DMS153 treated with DMSO at 0.1 percent for 48 hours (cell line): ENCODE measurements around the gene ERBB4.
"Not testable (repeated sequence)": the region's sequence is repeated elsewhere in the genome, so short reads cannot be mapped to it uniquely, and the experiment has no call there.

ENCODE experiments used
- DNase-seq: peaks from one replicate; lab custom pipeline; 2025; ENCODE audit not compliant: unreplicated experiment; lab: John Stamatoyannopoulos, UW

ERBB4 gene

GRCh38 chr2:212154477-212154878 is 384.1 kb downstream of the ERBB4 start:
- peak; percentile 79 for DNase-seq

DNA sequence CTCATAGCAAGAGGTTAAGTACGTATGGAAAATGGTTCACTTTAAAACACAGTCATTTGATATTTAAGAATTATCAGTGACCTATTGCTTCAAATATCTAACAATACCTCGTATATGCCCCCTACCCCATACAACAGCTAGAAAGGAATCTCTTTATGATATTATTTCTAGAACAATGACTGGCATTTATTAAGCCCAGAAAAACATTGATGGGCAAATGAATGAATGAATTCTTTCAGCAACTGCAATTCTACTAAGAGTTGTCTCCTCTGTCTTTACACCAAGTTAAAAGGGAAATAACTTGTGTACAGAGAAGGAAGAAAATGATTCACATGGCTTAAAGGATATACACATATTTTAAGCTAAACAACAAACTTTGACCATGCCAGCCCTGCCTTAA is 384.7 kb downstream of the ERBB4 start:
- no peak for DNase-seq

DNA sequence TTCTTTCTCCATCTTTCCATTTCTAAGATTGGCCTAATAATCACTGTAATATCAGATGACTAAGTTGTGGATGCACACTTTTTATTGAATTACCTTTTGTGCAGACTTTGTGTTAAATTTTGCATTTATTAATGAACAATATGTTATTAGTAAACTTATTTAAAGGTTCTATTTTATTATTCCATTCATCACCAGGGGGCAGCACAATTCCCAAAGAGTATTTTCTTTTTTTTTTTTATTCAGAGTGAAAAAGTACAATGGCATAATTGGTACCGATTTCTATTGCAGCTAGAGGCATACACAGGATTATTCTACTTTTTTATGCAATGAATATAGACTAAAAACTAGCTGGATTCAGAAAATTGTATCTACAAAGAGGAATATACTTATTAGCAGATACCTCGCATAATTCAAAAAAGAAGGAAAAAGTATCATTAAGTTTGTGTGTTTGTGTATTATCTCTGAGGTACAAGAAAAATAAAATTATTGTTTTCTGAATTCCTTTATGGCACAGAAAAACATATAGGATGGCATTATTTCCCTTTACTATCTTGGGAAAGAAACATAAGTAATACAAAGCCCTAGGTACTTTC is 390.6 kb downstream of the ERBB4 start:
- no peak for DNase-seq

DNA sequence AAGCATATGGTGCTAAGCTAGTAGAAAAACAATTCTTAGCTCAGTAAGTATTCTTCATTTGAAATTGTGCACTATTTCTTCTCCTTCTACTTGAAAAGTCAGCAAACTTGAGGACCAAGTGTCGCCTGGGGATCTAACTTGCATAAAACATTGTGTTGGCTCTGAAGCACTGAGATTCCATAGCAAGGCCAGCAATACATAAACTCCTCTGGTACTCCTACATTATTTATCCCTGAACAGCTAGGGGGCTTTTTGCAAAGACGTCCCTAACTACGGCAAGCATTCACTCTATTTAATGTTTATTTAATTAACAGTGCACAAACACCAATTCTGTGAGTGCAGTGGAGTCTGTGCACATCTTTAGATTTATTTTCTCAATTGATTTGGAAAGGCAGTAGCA is 392.2 kb downstream of the ERBB4 start:
- DNase-seq, result no peak

- DNase-seq, result no peak
Measured at GRCh38 chr2:212145121-212145520, 393.5 kb downstream of the ERBB4 start.

- DNase-seq, result no peak
Measured at GRCh38 chr2:212142631-212143030, 396.0 kb downstream of the ERBB4 start.

DNA sequence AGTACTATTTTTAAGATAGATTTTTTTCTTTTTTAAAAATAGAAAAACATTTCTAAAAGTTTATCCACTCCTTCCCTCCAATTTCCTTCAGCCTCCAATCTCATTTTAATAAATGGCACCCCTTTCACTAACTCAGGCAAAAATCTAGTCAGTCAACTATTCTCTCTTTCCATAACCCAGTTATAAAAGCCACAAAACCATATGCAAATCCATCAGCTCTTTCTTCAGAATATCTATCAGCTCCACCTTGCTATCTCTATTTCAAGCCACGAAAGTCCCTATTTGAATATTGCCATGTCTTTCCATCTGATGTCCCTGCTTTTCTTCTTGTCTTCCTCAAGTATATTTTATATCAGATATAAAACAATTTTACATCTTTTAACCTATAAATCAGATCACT is 397.1 kb downstream of the ERBB4 start:
- no peak for DNase-seq

DNA sequence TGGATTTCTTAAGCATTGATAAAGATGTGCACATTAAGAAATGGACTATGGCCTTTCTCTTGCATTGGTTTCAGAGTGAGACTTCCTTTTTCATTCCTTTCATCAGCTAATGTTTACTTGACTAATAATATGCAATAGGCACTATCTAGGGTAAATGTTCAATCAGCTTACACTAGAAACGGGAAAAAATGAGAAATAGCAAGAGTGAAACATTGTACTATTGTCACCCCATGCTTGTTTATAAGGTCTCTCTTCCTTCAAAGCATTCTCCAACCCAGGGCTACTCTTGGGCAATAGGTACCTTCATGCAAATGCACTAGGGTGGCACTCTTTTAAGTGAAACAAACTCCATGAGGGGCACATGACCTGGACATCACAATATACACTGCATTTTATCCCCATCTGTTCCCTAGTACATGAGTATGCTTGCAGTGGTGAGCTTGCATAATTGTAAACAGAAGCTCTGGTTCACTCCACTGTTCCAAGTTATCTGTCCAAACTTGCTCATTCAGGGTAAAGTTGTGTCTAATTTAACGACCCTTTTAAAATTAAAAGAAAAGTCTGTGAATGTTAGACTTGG is 402.3 kb downstream of the ERBB4 start:
- DNase-seq, result no peak

GRCh38 chr2:212135739-212136138 is 402.9 kb downstream of the ERBB4 start:
- DNase-seq, result peak; percentile 69

DNA sequence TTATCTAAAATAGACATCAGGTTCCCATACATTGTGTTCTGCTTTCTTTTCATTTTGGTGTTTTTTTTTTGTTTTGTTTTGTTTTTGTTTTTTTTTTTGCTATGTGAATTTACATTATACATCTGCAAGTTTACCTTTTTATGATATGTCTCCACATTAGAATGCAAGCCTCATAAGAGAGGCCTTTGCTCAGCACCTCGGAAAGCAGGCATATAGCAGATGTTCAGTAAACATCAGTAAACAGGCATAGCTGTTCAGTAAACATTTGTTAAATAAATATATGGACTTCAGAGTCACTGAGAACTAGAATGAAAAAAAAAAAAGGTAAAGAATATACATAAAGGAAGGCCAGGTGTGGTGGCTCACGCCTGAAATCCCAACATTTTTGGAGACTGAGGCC is 405.3 kb downstream of the ERBB4 start:
- DNase-seq, result no peak

DNA sequence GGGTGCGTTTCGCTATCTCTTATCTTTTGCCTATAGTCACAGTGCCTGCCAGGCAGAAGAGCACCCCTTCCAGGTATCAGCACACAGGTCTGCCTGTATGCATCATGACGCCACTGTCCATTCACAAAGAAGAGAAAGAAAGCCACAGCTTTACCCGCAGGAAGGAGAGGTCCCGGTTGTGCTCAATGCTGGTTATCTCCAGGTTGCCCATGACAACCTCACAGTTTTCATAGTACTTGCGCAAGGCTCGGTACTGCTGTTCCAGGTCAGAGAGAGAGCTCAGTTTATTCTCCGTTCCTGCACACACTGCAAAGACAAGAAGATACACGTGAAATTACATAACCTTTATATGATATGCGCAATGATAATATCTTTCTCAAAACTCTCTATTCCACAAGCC is 414.0 kb downstream of the ERBB4 start:
- no peak for DNase-seq

DNA sequence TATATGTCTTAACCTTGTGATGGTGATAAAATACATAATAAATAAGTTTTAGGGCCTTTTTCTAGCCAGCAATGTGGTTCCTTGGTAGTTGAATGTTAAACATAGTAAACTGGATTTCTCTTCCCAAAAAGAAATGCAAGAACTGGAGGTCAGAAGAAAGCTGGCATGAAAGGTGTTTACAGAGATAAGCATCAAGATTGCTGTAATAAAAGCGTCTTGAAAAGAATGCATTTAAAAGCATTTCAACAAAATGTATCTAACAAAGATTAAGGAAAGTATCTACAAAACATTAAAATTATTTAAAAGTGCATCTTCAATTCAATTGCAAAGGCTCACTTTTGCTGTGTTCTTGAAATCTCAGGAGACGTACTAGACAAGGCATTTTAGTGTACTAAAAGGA is 419.0 kb downstream of the ERBB4 start:
- no peak for DNase-seq

DNA sequence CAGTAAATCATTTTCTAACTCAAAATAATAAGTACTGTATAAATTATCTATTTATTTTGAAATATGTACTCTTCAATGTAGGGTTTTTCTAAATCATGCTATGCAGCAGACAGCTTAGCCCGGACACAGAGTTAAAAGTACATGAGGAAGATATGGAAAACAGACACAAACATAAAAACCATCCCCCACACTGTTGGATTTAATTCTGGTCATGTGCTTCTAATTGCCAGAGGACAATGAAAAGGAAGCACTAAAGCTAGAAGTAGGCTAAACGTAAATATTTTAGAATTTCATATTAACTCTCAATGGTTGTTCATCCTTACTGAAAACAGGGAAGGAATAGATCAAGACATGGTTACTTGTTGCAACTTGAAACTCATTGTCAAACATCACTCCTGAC is 420.7 kb downstream of the ERBB4 start:
- no peak for DNase-seq

GRCh38 chr2:212114489-212114888 is 424.1 kb downstream of the ERBB4 start:
- DNase-seq, result no peak

DNA sequence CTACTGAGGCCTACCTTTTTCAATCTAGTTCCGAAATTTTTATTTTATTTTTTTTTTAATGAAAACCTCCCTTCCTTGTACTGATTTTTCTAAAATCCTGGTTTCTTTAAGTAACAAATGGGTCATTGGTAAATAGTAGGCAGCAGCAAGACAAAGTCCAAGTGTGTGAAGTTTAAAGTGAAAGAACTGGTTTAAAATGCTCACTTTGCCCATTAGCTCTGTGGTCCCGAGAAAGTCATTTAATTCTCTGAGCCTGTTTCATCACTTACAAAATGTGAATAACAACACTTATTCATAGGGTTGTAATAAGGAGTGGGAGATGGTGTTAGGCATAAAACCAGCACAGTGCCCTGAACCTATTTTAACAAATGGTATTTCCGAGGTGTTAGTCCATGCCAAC is 426.2 kb downstream of the ERBB4 start:
- DNase-seq, result no peak

- DNase-seq, result no peak
Measured at GRCh38 chr2:212109792-212110680, 428.6 kb downstream of the ERBB4 start.

DNA sequence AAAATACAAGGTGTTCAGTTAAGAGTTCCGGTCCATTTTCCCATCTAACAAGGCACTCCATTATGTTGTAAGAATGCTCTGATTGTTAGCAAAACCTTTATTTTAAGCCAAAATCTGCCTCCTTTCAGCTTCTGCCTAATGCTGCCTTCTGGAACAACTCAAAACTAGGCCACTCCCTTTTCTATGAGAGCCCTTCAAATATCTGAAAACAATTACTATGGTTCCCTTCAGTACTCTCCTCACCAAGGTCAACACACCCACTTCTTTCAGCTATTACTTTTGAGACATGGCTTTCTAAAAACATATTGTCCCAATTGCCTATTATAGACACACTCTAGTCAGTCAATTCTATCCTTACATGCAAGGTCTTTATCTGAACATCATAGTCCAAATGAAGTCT is 429.4 kb downstream of the ERBB4 start:
- no peak for DNase-seq

GRCh38 chr2:212107989-212108388 is 430.6 kb downstream of the ERBB4 start:
- no peak for DNase-seq

DNA sequence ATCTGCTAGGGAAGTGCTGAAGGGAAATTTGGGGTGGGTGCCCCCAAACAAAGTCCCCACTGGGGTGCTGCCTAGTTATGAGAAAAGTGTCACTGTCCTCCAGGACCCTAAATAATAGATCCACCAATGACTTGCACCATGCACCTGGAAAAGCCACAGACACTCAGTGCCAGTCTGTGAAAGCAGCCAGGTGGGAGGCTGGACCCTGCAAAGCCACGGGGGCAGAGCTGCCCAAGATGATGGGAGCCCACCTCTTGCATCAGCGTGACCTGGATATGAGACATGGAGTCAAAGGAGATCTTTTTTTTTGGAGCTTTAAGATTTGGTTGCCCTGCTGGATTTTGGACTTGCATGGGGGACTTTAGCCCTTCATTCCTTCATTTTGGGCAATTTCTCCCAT is 431.6 kb downstream of the ERBB4 start:
- no peak for DNase-seq

- not testable (repeated sequence) for DNase-seq
Measured at GRCh38 chr2:212106536-212106935, 432.1 kb downstream of the ERBB4 start.

DNA sequence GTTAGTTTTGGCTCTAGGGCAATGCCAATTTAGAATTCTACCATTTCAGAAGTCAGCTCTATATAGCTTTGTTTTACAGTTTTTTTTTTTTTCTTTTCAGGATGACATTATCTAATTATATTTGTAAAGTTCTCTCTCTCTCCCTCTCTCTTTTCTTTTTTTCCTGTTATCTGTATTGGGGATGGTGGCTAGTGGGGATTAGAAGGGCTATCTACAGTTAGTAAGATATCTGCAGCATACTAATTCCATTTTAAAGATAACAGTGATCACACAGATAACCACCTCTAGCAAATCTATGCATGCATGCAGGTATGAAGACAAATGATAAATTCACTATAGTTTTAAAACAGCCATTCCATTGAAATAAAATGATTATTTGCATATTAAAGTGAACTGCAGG is 438.9 kb downstream of the ERBB4 start:
- no peak for DNase-seq

- no peak for DNase-seq
Measured at GRCh38 chr2:212098966-212099365, 439.6 kb downstream of the ERBB4 start.
